Stimulated activated CD8-positive, alpha-beta memory T cell treated with anti-CD3 and anti-CD28 coated beads, Interleukin-15, amount 100 ng/mL, for 4 hours (primary cell): ENCODE data around the gene HYDIN.

Source experiments
- DNase-seq, 2 donors: peaks; one replicate each; pipeline ENCODE4 v3.0.0-alpha.2; 2020; ENCODE audit warnings: low read depth in 2 of 2

The HYDIN gene

DNA sequence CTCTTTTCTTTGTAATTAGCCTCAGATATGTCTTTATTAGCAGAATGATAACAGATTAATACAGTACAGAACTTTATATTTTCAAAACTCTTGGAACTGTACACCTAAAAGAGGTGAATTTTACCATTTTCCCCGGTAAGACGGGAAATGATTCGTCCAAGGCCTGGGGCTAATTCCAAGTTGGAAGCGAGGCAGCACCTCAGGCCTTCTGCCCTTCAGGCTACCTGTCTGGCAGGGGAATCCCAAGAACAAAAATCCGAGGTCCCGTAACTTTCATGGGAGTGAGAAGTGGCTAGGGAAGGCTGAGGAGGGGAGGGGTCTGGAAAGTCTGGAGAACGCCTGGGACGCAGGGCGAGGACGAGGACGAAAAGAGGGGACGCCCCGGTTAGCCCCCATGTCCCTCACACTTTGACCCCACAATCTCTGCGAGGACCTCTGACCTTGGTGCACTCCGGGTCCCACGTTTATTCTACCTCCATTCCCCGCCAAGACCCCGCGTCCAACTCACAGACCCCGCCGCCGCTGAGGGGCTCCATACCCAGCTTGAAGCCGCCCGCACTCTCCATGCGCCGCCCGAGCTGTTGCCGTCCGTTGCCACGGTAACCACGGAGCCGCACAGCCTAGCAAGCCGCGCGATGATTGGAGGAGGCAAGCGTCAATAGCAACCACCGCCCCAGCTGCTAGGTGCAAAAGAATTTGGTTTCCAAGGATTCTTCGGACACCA is at the start of gene HYDIN:
Gene HYDIN (minus strand): TSS at position 601 of the 724 bp plus-strand sequence. CDS start 43,827 bp downstream, outside the sequence.
- no peak for DNase-seq

DNA sequence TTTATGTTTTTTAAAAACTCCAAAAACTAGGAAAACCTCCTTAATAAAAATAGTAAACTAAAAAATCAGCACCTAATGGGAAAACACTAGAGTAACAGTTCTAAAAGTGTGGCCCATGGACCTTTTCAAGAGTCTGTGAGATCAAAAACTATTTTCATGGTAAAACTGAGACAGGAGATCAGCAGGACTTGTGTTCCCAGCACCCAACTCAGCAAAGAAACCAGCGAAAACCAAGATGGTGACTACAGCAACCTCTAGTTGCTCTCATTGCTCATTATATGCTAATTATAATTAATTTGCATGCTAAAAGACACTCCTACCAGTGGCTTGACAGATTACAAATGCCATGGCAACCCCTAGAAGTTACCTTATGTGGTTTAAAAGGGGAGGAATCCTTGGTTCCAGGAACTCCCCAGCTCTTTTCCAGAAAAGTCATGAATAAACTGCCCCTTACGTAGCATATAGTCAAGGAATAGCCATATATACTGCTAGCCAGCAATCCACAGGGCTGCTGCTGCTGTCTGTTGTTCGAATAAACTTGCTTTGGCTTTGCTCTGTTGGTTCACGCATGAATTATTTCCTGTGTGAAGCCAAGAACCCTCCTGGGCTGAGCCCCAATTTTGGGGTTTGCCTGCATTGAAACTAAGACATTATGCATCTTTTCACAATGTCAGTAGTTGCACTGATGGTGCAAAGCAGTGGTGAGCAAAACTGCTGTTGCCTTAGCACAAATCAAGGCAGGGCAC is 46.2 kb upstream of the HYDIN start:
- DNase-seq = no peak

DNA sequence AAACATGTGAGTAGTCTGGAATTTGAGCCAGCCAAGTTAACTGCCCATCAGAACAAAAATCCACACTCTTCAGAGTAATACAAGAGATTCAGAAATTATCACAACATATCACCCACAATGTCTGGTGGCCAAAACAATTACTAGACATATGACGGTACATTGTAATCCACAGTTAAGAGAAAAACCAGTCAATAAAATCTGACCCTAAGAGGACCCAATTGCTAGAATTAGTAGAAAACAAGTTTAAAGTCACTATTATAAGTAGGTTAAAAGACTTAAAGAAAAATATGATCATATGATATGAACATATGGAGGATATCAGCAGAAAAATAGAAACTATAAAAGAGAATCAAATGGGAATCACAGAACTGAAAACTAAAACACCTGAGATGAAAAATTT is 42.9 kb upstream of the HYDIN start:
- no peak for DNase-seq

DNA sequence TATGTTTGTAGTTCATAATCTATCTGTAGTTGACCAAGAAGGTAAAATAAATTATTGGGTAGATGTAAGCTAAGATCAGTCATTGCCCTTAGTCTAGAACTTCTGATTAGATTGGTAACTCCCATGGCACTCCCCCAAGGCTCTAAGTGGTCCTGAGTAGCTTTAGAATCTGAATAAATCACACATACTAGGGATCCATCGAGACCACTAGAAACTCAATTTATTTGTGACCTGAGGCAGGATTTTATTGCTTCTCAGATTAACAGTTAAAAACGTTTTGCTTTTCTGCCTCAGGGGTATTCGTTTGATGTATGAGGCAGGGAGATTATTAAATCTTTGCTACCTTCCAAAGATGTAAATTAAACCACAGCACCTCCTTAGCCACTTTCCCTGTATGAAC is 33.8 kb upstream of the HYDIN start:
- no peak for DNase-seq

DNA sequence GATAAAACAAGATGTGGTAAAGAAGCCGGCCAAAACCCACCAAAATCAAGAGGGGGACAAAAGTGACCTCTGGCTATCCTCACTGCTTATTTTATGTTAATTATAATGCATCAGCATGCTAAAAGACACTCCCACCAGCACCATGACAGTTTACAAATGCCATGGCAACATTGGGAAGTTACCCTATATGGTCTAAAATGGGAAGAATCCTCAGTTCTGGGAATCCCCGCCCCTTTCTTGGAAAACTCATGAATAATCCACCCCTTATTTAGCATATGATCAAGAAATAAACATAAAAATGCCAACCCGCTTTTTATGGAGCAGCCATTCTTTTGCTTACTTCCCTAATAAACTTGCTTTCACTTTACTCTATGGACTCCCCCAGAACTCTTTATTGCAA is 33.1 kb upstream of the HYDIN start:
- no peak for DNase-seq

DNA sequence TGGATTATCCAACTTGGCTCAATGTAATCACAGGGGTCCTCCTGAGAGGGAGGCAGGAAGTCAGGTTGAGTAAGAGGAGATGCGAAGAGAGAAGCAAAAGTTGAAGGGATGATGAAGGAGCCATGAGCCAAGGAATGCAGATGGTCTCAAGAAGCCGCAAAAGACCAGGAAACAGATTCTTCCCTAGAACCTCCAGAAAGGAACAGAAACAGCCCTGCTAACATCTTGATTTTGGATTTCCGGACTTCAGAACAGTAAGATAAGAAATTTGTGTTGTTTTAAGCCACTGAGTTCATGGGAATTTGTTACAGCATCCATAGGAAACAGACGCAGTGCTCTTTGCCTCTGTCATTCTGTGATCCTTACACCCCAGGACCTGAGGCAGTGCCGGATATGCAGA is 31.9 kb upstream of the HYDIN start:
- DNase-seq = no peak

DNA sequence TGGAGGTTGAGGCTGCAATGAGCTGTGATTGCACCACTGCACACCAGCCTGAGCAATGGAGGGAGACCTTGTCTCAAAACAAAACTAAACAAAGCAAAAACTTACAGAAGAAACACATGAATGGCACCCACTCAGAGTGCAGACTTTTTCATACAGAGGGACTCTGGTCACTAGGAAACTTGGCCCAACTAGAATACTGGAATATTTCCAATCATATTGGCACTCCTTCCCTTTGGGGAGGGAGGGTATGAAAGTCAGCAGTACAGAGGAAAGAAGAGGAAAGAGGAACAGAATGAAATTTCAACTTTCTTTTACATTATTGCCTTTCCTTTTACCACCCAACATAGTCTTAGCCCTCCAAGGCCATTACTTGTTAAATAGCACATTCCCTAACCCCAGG is 30.5 kb upstream of the HYDIN start:
- DNase-seq = no peak

DNA sequence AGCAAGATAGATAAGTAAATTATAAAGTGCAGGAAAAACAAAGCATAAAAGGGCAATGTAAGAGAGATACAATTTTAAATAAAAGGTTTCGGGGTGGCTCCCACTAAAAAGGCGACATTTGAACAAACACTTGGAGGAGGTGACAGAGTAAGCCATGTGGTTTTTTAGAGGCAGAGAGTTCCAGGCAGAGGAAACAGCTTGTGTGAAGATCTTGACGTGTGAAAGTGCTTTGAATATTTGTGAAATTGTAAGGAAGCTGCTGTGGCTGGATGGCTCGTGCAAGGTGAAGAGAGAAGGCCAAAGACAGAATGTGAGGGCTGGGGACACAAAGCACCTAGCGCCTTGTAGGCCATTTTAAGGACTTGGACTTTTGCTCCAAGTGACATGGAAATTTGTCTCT is 28.6 kb upstream of the HYDIN start:
- DNase-seq = no peak

DNA sequence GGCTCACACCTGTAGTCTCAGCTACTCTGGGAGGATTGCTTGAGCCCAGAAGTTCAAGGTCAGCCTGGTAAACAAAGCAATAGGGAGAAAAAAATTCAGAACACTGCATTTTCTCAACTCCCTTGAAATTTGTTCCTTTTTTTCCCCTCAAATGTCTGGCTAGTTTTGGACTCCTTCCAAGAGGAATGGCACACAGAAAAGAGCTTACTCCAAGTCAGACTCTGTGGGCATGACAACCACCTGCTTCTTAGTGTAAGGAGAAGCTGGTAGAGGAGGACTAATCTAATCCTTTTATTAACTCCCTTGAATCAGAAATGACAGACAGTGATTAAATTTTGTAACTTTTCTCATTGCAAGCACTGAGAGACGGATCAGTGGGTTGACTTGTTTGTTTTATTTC is 27.9 kb upstream of the HYDIN start:
- DNase-seq = no peak

DNA sequence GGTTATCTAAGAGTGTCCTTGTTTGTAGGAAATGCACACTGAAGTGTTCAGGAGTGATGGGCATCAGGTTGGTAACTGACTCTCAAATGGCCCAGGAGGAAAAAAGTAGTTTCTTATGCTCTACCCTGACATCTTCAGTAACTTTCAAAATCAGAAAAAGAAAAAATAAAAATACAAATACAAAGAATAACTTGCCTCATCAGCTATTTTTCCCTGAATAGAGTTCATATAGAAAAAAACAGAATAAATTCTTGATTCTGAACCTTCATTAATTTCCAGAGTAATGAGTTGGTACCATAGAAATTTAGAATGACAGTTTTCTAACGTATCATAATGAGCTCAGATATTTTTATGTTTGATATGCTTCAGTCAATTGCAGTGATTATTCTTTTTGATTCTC is 27.2 kb upstream of the HYDIN start:
- no peak for DNase-seq

DNA sequence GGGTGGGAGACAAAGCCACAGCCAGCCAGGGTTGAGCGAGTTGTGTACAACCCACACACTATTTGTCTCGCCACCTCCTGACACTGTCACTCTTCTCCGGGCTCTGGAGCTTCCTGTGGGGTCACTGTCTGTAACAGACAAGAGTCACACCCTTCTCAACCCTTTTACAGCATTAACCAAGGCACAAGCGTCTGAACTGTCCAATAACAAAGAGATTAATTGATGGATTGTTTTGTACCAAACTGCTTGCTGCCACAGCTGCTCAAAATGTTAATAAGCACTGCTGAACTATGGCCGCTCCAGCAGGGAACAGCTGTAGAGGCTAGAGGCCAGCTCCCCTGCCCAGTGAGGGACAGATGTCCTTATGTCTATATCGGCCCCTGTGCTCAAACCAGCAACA is 25.2 kb upstream of the HYDIN start:
- no peak for DNase-seq

DNA sequence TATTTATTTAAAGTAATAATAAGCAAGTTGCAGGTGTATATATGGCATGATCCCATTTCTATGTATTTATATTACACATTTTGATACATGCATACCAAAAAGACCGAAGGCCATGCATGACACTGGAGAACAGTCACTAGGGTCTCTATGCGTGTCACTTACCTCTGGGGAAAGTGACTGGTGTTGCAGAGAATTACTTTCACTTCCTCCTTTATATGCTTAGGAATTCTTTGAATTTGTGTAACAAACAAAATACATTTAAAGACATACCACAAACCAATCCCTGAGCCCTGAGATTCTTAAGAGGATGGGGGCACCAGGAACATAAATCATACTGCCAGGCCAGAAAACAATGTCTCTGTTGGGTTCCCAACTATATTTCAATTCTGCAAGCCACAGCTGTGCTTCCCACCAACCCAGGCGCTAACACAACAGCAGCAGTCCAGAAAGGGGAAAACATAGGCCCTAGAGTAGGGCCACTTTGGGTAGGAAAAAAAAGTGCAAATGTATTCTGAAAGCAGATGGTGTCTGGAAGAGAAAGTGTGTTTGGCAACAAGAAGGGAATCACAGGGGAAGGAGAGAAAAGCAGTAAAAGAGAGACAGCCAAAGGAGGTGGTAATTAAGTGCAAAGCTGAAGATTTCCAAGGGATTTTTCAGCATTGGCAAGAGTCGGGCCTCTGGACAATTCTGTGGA is 24.5 kb upstream of the HYDIN start:
- DNase-seq = no peak

DNA sequence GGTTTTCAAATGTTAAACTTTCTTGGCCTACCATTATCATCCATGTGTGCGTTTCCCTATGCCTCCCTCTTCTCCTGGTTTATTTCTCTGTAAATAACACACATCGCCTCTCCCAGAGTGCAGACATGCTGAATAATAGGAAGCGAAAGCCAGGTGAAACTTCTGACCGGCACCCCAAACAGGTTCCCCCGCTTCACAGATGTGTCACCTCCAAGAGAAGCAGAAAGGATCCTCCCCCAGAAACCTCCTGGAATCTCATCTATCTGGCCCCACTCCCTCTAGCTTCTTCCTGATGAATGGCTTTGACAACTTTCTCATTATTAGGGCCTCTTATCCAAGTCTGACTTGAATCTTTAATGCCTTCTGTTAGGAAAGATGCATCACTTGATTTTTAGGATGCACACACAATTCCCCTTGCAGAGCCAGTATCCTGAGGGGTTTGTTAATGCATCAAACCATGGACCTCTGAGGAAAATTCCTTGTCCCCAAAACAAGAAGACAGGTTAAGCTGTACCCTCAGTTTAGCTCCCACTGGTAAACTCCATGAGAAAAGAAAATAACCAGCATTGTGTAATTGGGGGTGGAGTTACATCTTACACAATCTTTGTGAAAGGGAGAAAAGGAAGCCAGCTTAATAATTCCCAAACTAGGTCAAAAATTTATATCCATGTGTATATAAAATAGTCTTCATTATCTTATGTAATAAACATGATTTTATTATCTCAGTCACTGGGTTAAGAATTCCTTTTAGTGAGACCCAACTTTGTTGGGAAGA is 20.1 kb upstream of the HYDIN start:
- DNase-seq = no peak

DNA sequence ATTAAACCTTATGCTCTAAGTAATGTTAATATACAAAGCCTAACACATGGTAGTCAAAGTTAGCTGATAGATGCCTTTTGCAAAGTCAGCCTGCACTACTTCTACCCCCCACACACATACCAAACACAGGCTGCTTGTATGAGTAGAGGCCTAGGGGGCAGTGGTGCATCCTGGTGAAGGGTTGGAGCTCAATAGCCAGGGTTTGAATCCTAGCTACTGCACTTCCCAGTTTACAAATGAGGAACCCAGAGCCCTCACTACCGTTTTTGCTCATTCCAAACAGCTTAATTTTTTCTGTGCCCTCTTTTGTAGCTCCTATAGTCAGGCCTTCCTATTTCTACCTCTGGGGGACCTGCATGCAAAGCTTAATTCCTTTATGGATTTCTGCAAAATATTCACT is 18.9 kb upstream of the HYDIN start:
- no peak for DNase-seq

DNA sequence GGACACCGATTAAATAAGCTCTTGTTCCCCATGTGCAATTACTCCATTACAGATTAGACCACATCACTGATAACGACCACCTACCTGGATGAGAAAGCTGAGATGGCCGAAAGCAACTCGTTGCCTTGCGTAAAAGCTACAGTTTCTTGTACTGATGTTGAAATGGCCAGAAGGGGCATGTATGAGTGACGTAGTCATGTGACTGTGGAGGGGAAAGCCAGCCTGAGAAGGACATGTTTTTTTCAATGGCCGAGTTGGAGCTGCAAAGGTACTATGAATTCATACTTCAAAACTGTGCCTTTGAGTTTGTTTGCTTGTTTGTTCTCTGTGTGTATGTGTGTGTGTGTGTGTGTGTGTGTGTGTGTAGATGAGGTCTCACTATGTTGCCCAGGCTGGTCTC is 17.0 kb upstream of the HYDIN start:
- DNase-seq = no peak

DNA sequence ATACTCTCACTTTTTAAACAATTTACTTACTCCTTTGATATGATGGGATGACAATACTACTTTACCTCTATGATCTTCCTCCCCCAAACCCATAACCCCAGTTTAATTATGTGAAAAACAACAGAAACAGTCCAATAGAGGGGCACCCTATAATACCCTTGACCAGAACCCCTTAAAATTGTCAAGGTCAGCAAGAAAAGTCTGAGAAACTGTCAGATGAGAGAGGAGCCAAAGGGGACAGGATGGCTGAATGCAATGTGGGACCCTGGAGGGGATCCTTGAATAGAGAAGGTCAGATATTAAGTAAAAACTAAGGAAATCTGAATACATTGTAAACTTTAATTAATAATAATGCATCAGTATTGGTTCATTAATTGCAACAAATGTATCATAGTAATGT is 15.8 kb upstream of the HYDIN start:
- DNase-seq = no peak

DNA sequence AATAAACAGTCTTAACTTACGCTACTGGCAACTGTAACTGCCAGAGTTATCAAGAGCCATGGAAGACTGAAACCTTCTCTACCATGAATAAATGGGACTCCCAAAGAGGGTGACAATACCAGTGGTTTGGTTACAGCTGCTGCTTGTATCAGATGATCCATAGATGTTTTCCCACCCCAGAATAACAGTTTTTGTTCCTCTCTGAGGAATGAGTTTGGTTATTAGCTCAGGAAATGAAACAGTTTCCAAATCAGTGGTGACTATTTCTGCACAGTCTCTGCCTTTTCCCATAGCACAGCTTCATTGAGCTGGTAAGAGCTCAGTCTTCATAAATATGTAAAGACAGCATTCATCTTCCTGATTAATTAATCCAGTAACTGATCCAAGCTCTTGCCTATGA is 14.0 kb upstream of the HYDIN start:
- DNase-seq = no peak

DNA sequence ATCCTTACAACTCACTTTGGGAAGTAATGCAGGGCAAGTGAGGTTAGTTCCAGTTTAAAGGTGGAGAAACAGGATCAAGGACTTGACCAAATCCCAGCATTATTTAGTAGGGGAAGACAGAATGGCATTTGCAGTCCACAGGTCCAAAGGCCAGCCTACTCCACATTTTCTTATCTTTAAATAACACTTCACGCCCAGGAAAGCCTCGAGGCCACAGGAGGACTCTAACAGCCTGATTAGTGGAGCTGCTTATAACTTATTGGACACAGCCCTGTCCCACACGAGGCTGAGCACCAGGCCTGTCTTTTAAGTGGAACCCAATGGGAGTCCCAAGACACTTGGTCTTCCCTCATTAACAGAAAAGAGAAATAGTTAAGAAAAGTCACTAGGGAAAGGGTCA is 12.1 kb upstream of the HYDIN start:
- no peak for DNase-seq

DNA sequence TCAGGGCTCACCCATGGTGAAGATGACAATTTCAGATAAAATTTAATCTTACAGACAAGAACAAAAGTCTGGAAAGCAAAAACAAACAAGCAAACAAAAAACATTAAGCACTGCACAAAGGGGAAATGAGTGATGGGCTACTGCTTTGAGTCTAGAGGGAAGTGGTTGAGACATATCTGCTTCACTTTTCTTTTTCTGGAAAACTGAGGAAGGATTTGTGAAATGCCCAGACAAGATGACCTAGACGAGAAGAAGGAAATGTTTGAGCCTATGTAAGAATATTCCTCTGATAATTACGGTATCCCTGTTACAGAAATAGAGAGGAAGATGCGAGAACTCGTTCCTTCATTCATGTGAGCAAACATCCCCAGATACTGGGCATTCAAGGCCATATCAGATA is 11.5 kb upstream of the HYDIN start:
- no peak for DNase-seq

DNA sequence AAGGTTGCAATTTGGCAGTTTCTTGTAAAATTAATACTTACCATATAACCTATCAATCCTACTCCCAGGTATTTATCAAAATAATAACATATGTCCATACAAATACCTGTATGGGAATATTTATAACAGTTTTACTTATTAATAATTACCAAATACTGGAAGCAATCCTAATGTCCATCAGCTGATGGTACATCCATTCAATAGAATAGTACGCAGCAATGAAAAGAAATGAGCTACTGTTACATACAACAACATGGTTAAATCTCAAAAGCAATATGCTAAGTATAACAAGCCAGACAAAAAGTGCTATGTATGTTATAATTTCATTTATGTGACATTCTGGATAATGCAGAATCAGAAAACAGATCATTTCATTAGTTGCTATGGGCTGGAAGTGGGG is 1.2 kb downstream of the HYDIN start:
- no peak for DNase-seq

DNA sequence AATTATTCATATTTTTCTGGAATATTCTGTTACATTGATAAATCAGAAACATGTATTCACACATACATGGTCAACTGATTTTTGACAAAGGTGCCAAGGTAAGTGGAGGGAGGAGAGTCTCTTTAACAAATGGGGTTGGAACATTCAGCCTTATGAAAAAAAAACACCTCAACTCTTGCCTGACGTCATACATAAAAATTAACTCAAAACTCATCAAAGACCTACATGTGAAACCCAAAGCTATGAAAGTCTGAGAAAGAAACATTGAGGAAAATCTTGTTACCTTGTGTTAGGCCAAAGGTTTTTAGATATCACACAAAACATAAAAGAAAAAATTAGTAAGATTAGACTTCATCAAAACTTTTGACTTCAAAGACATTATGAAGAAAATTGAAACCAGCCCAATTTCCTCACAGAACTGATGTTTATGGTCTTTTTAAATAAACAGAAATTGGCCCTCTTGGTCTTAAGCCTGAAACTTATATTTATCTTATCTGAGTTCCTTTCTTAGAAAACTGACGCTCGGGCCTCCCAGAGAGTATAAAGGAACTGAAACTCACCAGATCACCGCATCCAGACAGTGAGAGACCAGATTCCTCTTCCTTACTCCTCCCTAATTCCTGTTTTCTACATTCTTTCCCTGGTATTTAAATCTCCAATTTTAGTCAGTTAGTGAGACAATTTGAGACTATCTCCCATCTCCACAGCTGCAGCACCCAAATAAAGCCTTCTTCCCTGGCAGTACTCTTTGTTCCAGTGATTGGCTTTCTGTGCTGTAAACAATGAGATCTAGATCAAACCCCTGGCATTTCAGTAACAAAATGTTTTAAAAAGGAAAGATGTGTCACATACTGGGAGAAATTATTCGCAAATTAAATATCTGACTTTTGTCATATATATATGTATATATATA is 4.0 kb downstream of the HYDIN start:
- no peak for DNase-seq
